ENCODE data around the gene IMPDH2.

DNA sequence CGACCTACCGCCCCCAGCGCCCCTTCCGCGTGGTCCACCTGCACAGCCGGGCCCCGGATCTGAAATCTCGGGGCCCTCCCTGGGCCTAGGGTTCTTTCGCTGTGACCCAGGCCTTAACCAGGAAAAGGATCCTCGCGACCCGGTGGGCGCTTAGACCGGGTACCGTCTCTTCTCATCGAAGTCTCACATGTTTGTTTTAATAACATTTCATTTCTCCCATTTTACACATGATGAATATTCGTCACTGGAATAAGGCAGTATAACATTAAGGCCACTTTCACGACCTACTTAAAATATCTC lies 10.5 kb downstream of the IMPDH2 start:
- TF ChIP-seq, protein P1, sequence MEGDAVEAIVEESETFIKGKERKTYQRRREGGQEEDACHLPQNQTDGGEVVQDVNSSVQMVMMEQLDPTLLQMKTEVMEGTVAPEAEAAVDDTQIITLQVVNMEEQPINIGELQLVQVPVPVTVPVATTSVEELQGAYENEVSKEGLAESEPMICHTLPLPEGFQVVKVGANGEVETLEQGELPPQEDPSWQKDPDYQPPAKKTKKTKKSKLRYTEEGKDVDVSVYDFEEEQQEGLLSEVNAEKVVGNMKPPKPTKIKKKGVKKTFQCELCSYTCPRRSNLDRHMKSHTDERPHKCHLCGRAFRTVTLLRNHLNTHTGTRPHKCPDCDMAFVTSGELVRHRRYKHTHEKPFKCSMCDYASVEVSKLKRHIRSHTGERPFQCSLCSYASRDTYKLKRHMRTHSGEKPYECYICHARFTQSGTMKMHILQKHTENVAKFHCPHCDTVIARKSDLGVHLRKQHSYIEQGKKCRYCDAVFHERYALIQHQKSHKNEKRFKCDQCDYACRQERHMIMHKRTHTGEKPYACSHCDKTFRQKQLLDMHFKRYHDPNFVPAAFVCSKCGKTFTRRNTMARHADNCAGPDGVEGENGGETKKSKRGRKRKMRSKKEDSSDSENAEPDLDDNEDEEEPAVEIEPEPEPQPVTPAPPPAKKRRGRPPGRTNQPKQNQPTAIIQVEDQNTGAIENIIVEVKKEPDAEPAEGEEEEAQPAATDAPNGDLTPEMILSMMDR (IDR thresholded peaks at IDR 0.05), result no peak
- peak in 1 of 3 donors; percentile 31 for TF ChIP-seq POLR2A (IDR thresholded peaks at IDR 0.05)

Measured in body of pancreas (tissue), 4 donors.